ENCODE results near the gene RHEB. TPM values are rescaled to one million over a fixed set of nuclear protein-coding genes. Genes with fewer than 3 reads are reported as not detected.
A peak's percentile ranks its signal among the peaks of the same experiment; 100 is the strongest.

Gene RHEB
- total RNA-seq, 1 experiment from 2014 or later: 87.0 TPM

DNA sequence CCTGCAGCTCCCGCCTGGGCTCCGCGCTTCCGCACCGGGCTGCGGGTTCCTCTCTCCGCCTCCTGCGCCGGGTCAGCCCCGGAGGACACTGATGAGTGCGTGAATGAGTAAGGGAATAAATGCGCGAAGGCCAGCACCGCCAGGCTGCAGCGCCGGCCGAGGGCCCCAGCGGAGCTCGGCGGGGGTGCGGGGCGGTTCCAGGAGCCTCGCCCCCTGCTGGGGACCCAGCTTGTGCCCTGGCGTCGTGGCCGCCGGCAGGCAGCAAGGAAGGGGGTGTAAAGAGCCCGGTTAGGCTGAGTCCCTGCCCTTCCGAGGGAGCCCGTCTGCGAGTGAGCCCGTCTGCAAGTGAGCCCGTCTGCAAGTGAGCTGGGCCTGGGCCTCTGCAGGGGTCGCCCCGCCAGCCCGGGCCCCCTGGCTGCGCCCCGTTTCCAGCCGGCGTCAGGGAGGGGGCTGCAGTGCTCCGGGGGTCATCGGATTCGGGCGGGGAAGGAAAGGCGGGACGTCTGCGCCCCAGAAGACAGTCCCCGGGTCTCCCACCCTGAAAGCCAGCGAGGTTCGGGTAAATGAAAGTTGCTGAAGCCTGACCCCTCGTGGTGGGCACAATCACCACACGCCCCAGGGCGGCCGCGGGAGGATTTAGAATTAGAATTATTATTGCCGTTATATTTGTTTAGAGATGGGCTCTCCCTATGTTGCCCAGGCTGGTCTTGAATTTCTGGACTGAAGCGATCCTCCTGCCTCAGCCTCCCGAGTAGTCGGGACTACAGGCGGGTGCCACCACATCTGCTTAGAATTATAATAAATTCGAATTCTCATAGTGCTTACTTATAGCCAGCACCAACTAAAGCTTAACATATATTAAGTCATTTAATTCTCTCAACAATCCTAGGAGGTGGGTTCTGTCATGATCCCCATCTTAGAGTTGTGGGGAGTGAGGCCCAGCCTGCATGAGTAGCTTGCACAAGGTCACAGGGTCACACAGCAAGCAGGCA lies 71.1 kb downstream of the RHEB start:
- TF ChIP-seq EZH2phosphoT487 (IDR thresholded peaks at IDR 0.05; ENCODE audit: borderline replicate concordance, low read length): no peak
- no peak for TF ChIP-seq EZH2 (IDR thresholded peaks at IDR 0.05; ENCODE audit: low read length, unreplicated experiment)
- TF ChIP-seq CTCF (conservative IDR thresholded peaks at IDR 0.05; ENCODE audit: low read depth, low read length): peak; percentile 75
- H3K9ac ChIP-seq (ENCODE audit: low read length): peak overlapping the region; percentile 51
- no peaks in the 10 kb centered on the region for H3K9me2 ChIP-seq (replicated peaks; ENCODE audit: low read length)
- ChIA-PET CTCF (interaction anchor here (0.6 to 1.4 kb wide), 3 partner anchors 15 to 83 kb away, joined by 3 to 4 read pairs (median 3); no protein-coding TSS in a partner anchor), POLR2A (ENCODE audit: unreplicated experiment) (interaction anchor here (0.6 kb wide), 1 partner anchor 138 kb away, joined by 4 read pairs; no protein-coding TSS in a partner anchor)
- no TSS peak for BruUV-seq (replicated peaks)
- H3K4me2 ChIP-seq (ENCODE audit: low read length): peak overlapping the region; percentile 83
- peak overlapping the region; percentile 88 for H2AFZ ChIP-seq (ENCODE audit: low read length)
- H3F3A ChIP-seq (ENCODE audit: low read length, unreplicated experiment): no peaks in the 10 kb centered on the region
- DNase-seq (peak; percentile 66), ATAC-seq (peak; percentile 88)
- no peaks in the 10 kb centered on the region for H3K27me3 ChIP-seq (ENCODE audit: low read length)
- intact Hi-C loops (cut with micrococcal nuclease): loop anchor here (1.0 kb wide), 3 partner anchors 80 to 138 kb away; no protein-coding TSS in a partner anchor
- H4K20me1 ChIP-seq (ENCODE audit: low read length): no peaks in the 10 kb centered on the region
- H3K4me3 ChIP-seq (ENCODE audit: low read length): peak overlapping the region; percentile 65
- no peak overlapping the region for H3K27ac ChIP-seq (ENCODE audit: low read length)
- H3K4me1 ChIP-seq (ENCODE audit: insufficient read depth, low read length): no peaks in the 10 kb centered on the region
- H3K36me3 ChIP-seq (ENCODE audit: low read depth, low read length): no peaks in the 10 kb centered on the region
- no peaks in the 10 kb centered on the region for H3K79me2 ChIP-seq (ENCODE audit: low read length)
- H3K9me3 ChIP-seq (ENCODE audit: low read length): no peaks in the 10 kb centered on the region

DNA sequence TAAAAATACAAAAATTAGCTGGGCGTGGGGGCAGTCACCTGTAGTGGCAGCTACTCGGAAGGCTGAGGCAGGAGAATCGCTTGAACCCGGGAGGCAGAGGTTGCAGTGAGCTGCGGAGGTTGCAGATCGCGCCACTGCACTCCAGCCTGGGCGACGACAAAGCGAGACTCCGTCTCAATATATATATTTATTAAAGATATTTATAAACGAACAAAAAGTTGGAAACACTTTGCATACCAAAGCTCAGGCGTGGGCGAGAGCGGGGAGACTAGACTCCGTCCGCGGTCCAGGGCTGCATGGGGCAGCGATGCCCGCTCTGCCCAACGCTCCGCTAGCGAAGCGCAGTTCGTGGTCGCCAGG lies 71.8 kb downstream of the RHEB start:
- H3F3A ChIP-seq (ENCODE audit: low read length, unreplicated experiment): no peaks in the 10 kb centered on the region
- H3K9me3 ChIP-seq (ENCODE audit: low read length): no peaks in the 10 kb centered on the region
- H2AFZ ChIP-seq (ENCODE audit: low read length): peak overlapping the region; percentile 88; the same call in 1 of the 2 replicates
- H3K36me3 ChIP-seq (ENCODE audit: low read depth, low read length): no peaks in the 10 kb centered on the region
- TF ChIP-seq EZH2phosphoT487 (IDR thresholded peaks at IDR 0.05; ENCODE audit: borderline replicate concordance, low read length): no peak
- no peak for TF ChIP-seq CTCF (conservative IDR thresholded peaks at IDR 0.05; ENCODE audit: low read depth, low read length)
- no peak overlapping the region for H3K9ac ChIP-seq (ENCODE audit: low read length)
- CTCF ChIA-PET: interaction anchor here (0.6 to 1.4 kb wide), 3 partner anchors 16 to 82 kb away, joined by 3 to 4 read pairs (median 3); no protein-coding TSS in a partner anchor
- intact Hi-C loops (cut with micrococcal nuclease): loop anchor here (1.0 kb wide), 3 partner anchors 80 to 138 kb away; no protein-coding TSS in a partner anchor
- ATAC-seq (no peak), DNase-seq (no peak)
- H3K9me2 ChIP-seq (replicated peaks; ENCODE audit: low read length): no peaks in the 10 kb centered on the region
- H3K79me2 ChIP-seq (ENCODE audit: low read length): no peaks in the 10 kb centered on the region
- H3K4me1 ChIP-seq (ENCODE audit: insufficient read depth, low read length): no peaks in the 10 kb centered on the region
- H4K20me1 ChIP-seq (ENCODE audit: low read length): no peaks in the 10 kb centered on the region
- no TSS peak for BruUV-seq (replicated peaks)
- peak overlapping the region; percentile 83; the same call in 1 of the 2 replicates for H3K4me2 ChIP-seq (ENCODE audit: low read length)
- peak overlapping the region; percentile 65 for H3K4me3 ChIP-seq (ENCODE audit: low read length)
- POLR2A ChIA-PET (ENCODE audit: unreplicated experiment): no interaction called here
- no peak overlapping the region for H3K27ac ChIP-seq (ENCODE audit: low read length)
- no peaks in the 10 kb centered on the region for H3K27me3 ChIP-seq (ENCODE audit: low read length)

Data from PC-3 (cell line).